ENCODE results near the gene KRTAP5-4.
"Not testable (repeated sequence)": the region's sequence is repeated elsewhere in the genome, so short reads cannot be mapped to it uniquely, and the experiment has no call there.

KRTAP5-4 gene

GRCh38 chr11:1598406-1598805 lies 23.5 kb downstream of the KRTAP5-4 start:
- DNase-seq = not testable (repeated sequence)

GRCh38 chr11:1597994-1598380 lies 24.0 kb downstream of the KRTAP5-4 start, which contains the start of gene KRTAP5-2:
KRTAP5-2 (minus strand) TSS chr11:1598294; CDS start chr11:1598250, 44 bp downstream.
- DNase-seq = no peak

- no peak for DNase-seq
These were observed 24.5 kb downstream of the KRTAP5-4 start for GRCh38 chr11:1597331-1597993.

- not testable (repeated sequence) for DNase-seq
These were observed 25.3 kb downstream of the KRTAP5-4 start for GRCh38 chr11:1596576-1597121.

- DNase-seq = not testable (repeated sequence)
These were observed 25.9 kb downstream of the KRTAP5-4 start for GRCh38 chr11:1595994-1596575.

GRCh38 chr11:1592628-1593027 lies 29.3 kb downstream of the KRTAP5-4 start:
- no peak for DNase-seq

- DNase-seq = no peak
These were observed 31.9 kb downstream of the KRTAP5-4 start for GRCh38 chr11:1589996-1590395.

- not testable (repeated sequence) for DNase-seq
These were observed 32.6 kb downstream of the KRTAP5-4 start for GRCh38 chr11:1589191-1589963.

GRCh38 chr11:1586699-1587098 lies 35.2 kb downstream of the KRTAP5-4 start:
- no peak for DNase-seq

- DNase-seq = not testable (repeated sequence)
These were observed 37.1 kb downstream of the KRTAP5-4 start, which contains the start of gene KRTAP5-1 for GRCh38 chr11:1584661-1585370. KRTAP5-1 (minus strand) TSS chr11:1585283; CDS start chr11:1585249, 34 bp downstream.

- DNase-seq = not testable (repeated sequence)
These were observed 39.0 kb downstream of the KRTAP5-4 start for GRCh38 chr11:1582909-1583308.

GRCh38 chr11:1581976-1582375 lies 40.0 kb downstream of the KRTAP5-4 start:
- no peak for DNase-seq

- no peak for DNase-seq
These were observed 45.1 kb downstream of the KRTAP5-4 start for GRCh38 chr11:1576825-1577224.

GRCh38 chr11:1575756-1576155 lies 46.2 kb downstream of the KRTAP5-4 start:
- DNase-seq = not testable (repeated sequence)

- DNase-seq = no peak
These were observed 47.0 kb downstream of the KRTAP5-4 start for GRCh38 chr11:1574933-1575242.

GRCh38 chr11:1574238-1574932 lies 47.6 kb downstream of the KRTAP5-4 start:
- DNase-seq = peak; percentile 61

- no peak for DNase-seq
These were observed 48.1 kb downstream of the KRTAP5-4 start for GRCh38 chr11:1573903-1574237.

- DNase-seq = peak; percentile 19
These were observed 48.6 kb downstream of the KRTAP5-4 start for GRCh38 chr11:1573077-1573902.

- peak; percentile 92 for DNase-seq
These were observed 49.5 kb downstream of the KRTAP5-4 start, which contains the start of gene DUSP8 for GRCh38 chr11:1572197-1573076. DUSP8 (minus strand) TSS chr11:1572271; CDS start chr11:1565826, 6,445 bp downstream.

GRCh38 chr11:1571760-1572196 lies 50.2 kb downstream of the KRTAP5-4 start:
- DNase-seq = no peak

Data from stimulated activated naive CD4-positive, alpha-beta T cell treated with Interleukin-2 at 50 U/mL for 16 hours (primary cell).